ENCODE results near the gene APOBEC3A.

The APOBEC3A gene

DNA sequence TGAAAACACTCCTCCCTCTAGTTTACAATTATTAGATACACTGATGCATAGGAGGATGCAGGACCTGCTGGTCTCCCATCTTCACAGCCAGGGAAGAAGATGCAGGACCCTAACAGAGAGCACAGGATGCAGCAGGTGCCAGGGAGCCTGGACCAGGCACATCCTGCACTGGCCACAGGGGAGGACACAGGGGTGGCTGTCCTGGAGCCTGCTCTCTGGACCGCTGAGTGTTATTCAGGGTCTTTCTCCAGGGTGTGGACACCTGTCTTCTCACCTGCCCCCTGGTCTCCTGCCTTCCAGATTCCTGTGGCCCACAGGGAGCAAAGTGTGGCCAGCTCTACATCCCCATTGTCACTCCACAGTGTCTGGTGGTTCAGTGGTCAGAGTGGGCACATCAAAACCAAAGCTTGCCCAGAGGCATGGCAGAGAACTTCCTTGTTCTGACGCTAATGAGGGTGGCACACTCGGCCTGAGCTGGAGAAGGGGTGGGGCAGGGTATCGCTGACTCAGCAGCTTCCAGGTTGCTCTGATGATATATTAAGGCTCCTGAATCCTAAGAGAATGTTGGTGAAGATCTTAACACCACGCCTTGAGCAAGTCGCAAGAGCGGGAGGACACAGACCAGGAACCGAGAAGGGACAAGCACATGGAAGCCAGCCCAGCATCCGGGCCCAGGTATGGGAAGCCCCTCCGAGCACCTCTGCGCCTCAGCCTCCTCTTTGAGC is at the start of gene APOBEC3A:
TSS of gene APOBEC3A (plus strand) at position 564 of the 725 bp plus-strand sequence. CDS start at position 647, 83 bp downstream.
- DNase-seq (ENCODE audit: low read depth) = no peak
- TF ChIP-seq, protein P1, sequence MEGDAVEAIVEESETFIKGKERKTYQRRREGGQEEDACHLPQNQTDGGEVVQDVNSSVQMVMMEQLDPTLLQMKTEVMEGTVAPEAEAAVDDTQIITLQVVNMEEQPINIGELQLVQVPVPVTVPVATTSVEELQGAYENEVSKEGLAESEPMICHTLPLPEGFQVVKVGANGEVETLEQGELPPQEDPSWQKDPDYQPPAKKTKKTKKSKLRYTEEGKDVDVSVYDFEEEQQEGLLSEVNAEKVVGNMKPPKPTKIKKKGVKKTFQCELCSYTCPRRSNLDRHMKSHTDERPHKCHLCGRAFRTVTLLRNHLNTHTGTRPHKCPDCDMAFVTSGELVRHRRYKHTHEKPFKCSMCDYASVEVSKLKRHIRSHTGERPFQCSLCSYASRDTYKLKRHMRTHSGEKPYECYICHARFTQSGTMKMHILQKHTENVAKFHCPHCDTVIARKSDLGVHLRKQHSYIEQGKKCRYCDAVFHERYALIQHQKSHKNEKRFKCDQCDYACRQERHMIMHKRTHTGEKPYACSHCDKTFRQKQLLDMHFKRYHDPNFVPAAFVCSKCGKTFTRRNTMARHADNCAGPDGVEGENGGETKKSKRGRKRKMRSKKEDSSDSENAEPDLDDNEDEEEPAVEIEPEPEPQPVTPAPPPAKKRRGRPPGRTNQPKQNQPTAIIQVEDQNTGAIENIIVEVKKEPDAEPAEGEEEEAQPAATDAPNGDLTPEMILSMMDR (IDR thresholded peaks at IDR 0.05; ENCODE audit: low read length, missing control alignments) = no peak
- H3K4me3 ChIP-seq (replicated peaks; ENCODE audit: low read depth, low read length) = no peak within 1 kb of the TSS

DNA sequence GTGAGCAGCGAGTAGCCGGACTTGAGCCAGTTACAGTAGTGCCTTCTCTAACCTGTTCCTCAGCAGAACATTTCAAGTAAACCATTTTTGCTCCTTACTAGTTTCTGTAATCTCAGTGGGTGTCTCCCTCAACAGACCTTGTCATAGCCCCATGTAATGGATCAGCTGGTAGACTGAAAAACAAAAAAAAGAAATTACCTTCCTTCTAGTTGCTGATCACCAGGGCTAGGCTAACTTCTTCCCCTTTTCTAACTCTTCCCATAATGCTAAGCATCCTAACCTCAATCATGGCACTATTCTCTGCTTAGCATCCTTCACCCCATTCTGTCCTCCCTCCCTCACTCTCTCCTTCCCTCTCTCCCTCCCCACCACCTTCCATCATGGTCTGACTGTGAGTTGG is 49.6 kb upstream of the APOBEC3A start:
- H3K4me3 ChIP-seq (replicated peaks; ENCODE audit: low read depth, low read length) = no peak overlapping the region
- TF ChIP-seq, protein P1 (IDR thresholded peaks at IDR 0.05; ENCODE audit: low read length, missing control alignments) = no peak
- no peak for DNase-seq (ENCODE audit: low read depth)

DNA sequence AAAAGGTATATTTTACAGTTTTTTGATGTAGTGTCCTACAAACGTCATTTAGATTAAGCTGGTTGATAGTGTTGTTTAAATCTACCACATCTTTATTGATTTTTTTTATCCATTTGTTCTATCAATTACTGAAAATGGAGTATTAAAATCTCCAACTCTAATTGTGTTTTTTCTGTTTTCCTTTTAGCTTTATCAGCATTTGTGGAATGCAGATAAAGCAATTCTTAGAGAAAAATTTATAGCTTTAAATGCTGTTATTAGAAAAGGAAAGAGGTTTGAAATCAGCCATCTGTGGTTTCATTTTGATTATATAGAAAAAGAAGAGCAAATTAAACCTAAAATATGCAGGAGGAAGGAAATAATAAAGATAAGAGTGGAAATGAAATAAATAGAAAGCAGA is 46.0 kb upstream of the APOBEC3A start:
- H3K4me3 ChIP-seq (replicated peaks; ENCODE audit: low read depth, low read length) = no peak overlapping the region
- DNase-seq (ENCODE audit: low read depth) = no peak
- TF ChIP-seq, protein P1 (IDR thresholded peaks at IDR 0.05; ENCODE audit: low read length, missing control alignments) = no peak

DNA sequence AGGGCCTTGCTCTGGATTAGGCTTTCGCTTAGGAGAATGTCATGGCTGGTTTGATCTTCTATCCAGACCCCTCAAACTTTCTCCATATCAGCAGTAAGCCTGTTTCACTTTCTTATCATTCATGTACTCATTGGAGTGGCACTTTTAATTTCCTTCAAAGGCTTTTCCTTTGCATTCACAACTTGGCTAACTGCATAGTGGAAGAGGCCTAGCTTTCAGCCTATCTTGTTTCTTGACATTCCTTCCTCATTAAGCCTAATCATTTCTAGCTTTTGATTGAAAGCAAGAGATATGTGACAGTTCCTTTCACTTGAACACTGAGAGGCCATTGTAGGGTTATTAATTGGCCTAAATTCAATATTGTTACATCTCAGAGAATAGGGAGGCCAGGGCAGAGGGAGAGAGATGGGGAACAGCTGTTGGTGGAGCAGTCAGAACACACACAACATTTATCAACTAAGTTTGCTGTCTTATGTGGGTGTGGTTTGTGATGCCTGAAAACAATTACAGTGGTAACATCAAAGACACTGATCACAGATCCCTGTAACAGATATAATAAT is 37.7 kb upstream of the APOBEC3A start:
- TF ChIP-seq, protein P1 (IDR thresholded peaks at IDR 0.05; ENCODE audit: low read length, missing control alignments) = no peak
- no peak overlapping the region for H3K4me3 ChIP-seq (replicated peaks; ENCODE audit: low read depth, low read length)
- DNase-seq (ENCODE audit: low read depth) = no peak

DNA sequence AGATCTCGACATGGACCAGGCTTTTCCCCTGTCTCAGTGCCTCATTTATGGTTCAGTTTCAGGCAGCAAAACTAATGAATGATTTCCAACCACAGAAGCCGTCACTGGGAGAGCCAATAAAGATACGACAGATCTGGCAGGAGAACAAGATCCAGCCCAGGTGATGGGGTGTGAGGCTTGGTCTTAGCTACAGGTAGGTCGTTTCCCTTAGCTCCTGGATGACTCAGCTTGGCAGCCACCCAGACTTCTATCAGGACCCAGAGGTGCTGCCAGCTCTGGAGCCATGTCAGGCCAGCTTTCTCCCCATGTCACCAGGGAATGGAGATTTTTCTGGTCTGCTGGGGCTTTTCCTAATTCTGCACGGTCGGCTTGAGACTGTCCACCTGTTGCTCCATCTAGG is 36.3 kb upstream of the APOBEC3A start:
- no peak for DNase-seq (ENCODE audit: low read depth)
- no peak overlapping the region for H3K4me3 ChIP-seq (replicated peaks; ENCODE audit: low read depth, low read length)
- TF ChIP-seq, protein P1 (IDR thresholded peaks at IDR 0.05; ENCODE audit: low read length, missing control alignments) = no peak

DNA sequence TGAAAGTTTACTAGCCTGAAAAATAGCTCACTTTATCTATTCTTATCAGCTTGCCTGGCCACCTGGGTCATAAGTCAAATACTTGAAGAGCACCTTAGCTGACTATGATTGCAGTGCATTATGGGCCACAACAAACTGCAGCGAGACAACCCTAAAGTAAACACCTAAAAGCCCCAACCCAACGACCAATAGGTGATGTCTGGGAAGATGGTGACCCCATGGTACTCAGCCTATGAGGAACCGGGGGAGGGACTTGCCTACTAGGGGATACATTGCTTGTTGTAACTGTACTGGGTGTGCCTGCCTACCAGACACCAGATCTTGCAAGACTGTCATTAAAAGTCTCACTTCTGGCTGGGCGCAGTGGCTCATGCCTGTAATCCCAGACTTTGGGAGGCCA is 35.6 kb upstream of the APOBEC3A start:
- DNase-seq (ENCODE audit: low read depth) = no peak
- TF ChIP-seq, protein P1 (IDR thresholded peaks at IDR 0.05; ENCODE audit: low read length, missing control alignments) = no peak
- H3K4me3 ChIP-seq (replicated peaks; ENCODE audit: low read depth, low read length) = no peak overlapping the region
